Skeletal muscle satellite cell (primary cell): Measurements from ENCODE around the gene ST6GALNAC5. TPM values are rescaled to one million over a fixed set of nuclear protein-coding genes. Genes with fewer than 3 reads are reported as not detected.

Experiments
- H3K27me3 ChIP-seq: 2 replicates; pipeline ENCODE4 v1.7.0; 2013; ENCODE audit warnings: low read length; ENCODE audit not compliant: control insufficient read depth, insufficient read depth
- H3K36me3 ChIP-seq: 2 replicates; pipeline ENCODE4 v1.7.0; 2013; ENCODE audit warnings: mild to moderate bottlenecking, control low read depth, low read length; ENCODE audit not compliant: insufficient read depth
- H3K4me1 ChIP-seq: 2 replicates; pipeline ENCODE4 v1.7.0; 2013; ENCODE audit warnings: low read length; ENCODE audit not compliant: control insufficient read depth, insufficient read depth
- H3K4me2 ChIP-seq: 2 replicates; pipeline ENCODE4 v1.7.0; 2013; ENCODE audit warnings: mild to moderate bottlenecking, low read length
- H3K4me3 ChIP-seq: 2 replicates; pipeline ENCODE4 v1.7.0; 2013; ENCODE audit warnings: low read length
- H3K9ac ChIP-seq: 2 replicates; pipeline ENCODE4 v1.7.0; 2013; ENCODE audit warnings: mild to moderate bottlenecking, low read depth, low read length, moderate library complexity
- H3K9me3 ChIP-seq: replicated peaks from 2 replicates; pipeline ENCODE4 v1.7.0; 2013; ENCODE audit warnings: mild to moderate bottlenecking, control low read depth, low read length
- small RNA-seq: library from RNA; depleted of rRNA; stranded (forward); fragments of <200 nt; gene quantifications from one replicate; pipeline ENCODE3, GENCODE V24; 2012

ST6GALNAC5 gene

GRCh38 chr1:77100875-77101274 is 233.6 kb downstream of the ST6GALNAC5 start:
- Histone ChIP-seq H3K4me2 (no peak overlapping the region), H3K36me3 (no peaks in the 10 kb centered on the region), H3K9ac (no peak overlapping the region), H3K4me3 (no peak overlapping the region), H3K27me3 (no peaks in the 10 kb centered on the region), H3K9me3 (no peaks in the 10 kb centered on the region), H3K4me1 (peaks cover 7% of the 10 kb centered on the region)

DNA sequence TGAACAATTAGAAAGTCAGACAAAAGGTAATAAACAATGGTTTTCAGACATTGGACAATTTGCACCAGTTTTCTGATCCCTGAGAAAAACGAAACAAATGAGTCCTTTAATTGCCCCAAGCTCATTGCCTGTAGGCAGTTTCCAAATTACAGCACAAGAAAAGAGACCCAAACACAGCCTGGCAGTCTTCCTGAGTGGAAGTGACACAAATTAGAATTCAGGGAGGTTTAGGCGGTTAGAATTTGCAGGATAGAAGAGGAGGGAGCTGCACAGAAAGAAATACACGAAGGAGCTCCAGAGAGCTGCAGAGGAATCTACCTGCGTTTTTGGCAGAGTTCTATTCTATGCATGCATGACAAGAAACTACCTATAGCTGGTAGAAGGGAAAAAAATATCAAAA is 236.2 kb downstream of the ST6GALNAC5 start:
- Histone ChIP-seq H3K36me3 (no peaks in the 10 kb centered on the region), H3K9me3 (no peaks in the 10 kb centered on the region), H3K9ac (no peak overlapping the region), H3K4me1 (peaks cover 7% of the 10 kb centered on the region), H3K4me3 (no peak overlapping the region), H3K27me3 (no peaks in the 10 kb centered on the region), H3K4me2 (no peak overlapping the region)

DNA sequence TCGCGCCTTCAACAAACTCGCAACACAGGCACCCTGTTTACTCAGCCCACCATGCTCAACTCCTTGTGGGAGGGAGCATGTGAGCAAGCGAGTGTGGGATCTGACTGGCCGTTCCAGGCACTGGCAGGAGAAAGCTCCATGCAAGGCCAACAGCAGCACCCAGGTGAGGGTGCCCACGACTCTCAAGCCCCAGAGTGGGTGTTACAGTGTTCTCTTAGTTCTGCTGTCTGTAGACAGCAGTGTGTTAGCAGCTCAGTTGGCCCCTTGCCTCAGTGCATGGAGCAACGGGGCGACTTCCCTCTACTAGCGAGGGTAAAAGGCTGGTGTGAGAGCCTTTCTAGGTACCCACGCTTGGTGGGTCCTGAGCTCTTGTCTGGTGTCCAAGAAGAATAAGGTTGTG is 237.4 kb downstream of the ST6GALNAC5 start:
- H3K9me3 ChIP-seq: no peaks in the 10 kb centered on the region
- H3K9ac ChIP-seq: no peak overlapping the region
- no peaks in the 10 kb centered on the region for H3K27me3 ChIP-seq
- H3K4me1 ChIP-seq: peaks cover 7% of the 10 kb centered on the region
- H3K4me3 ChIP-seq: no peak overlapping the region
- no peaks in the 10 kb centered on the region for H3K36me3 ChIP-seq
- H3K4me2 ChIP-seq: no peak overlapping the region

Small RNA genes lying within 50 kb of the gene (small RNA-seq; reads per million reads assigned to genes)
- gene MIR7156: not detected
